Measurements from ENCODE around the gene PALLD. TPM values are rescaled to one million over a fixed set of nuclear protein-coding genes. Genes with fewer than 3 reads are reported as not detected.
A peak's percentile ranks its signal among the peaks of the same experiment; 100 is the strongest.

The PALLD gene
- total RNA-seq, 1 donor from 2014 or later, result 221 TPM

GRCh38 chr4:168734703-168735678 lies 238.1 kb downstream of the PALLD start:
- DNase-seq, result peak; percentile 62

- DNase-seq, result no peak
Observed at GRCh38 chr4:168735735-168736134, 238.9 kb downstream of the PALLD start.

DNA sequence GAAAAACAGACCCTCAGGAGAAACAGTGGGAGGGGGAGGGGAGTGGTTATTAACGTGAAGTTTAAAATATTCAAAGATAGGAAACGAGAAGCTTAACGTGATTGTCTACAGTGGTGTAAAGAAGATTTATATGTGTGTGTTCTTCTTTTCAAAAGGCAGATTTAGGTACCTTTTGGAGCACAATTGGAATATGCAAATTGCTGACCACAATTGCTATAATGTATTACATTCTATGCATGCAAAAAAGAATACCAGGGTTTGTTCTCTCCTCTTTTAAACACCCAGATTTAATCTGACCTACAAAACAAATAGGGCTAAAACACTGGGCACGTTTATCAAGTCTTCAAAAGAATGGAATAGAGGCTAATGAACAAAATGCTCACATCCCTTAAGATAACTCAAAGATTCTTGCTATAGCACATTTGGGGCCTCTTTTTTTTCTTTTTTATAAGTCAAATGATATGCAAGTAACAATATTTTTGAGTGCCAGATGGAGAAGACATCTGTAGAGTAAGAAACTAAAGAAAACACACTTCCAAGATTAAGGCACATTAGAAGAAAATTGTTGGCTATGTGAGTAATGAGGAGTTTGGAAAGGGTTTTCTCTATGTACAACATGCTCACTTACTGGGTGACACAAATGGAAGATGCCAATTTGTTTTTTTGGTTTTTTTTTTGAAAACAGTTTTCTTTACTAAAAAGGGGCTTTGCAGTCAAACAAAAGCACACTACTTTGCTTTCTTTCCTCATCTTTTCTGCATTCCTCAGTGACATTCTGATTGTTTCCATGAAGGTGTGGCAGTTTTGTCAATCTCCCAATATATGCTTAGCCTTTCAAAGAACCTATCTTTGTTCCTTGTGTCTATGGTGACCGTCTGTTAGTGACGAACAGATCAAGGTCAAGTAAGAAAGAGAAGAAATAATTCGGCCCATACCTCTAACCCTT lies 240.3 kb downstream of the PALLD start:
- no peak for DNase-seq

- DNase-seq, result no peak
Observed at GRCh38 chr4:168737806-168738172, 240.9 kb downstream of the PALLD start.

- DNase-seq, result no peak
Observed at GRCh38 chr4:168739886-168740285, 243.0 kb downstream of the PALLD start.

- peak; percentile 26 for DNase-seq
Observed at GRCh38 chr4:168740691-168741090, 243.8 kb downstream of the PALLD start.

DNA sequence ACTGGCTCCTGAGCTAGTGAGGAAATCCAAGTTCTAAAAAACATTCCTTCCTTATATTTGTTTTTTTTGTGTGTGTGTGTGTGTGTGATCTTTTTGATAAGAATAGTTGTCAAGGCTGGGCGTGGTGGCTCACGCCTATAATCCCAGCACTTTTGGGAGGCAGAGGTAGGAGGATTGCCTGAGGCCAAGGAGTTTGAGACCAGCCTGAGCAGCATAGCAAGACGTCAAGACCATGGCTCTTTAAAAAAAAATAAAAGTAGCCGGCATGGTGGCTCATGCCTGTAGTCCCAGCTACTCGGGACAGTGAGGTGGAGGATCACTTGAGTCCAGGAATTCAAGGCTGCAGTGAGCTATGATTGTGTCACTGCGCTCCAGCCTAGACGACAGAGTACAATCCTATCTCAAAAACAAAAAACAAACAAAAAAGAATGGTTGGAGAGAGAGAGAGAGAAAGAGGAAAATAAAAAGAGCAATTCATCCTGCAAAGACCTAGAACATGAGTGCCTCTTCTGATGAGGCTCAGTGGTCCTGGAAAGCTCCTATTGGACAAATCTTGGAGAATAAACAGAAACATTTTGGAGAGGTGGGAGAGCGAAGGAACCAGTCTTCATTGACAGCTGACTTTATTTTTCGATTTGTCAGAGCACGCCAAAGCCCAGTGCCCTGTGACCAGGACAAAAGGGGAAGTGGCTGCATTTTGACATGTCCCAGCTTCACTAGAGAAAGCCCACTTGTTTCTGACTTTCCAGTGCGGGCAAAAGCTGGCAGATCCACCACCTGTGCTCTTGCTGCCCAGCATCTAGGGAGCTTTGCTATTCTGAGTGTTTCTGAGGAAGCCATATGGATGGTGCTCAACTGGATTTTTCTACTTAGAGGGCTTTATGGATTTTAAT lies 244.7 kb downstream of the PALLD start:
- no peak for DNase-seq

DNA sequence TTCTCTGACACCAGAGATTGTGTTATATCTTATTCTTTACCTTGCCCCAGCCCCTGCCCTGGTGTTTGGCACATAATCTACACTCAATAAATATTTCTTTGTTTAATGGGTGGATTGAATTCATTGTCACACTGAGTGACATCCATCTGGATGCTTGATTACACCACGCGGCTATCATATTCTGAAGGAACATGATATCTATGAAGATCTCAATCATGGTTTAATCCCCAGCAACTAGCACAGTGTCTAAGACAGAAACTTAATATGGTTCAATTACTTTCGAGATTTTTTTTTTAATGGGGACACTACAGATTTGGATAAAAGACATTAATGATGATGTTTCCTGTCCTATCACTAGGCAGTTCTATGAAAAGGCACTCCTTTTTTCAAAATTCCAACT lies 246.3 kb downstream of the PALLD start:
- DNase-seq, result no peak

DNA sequence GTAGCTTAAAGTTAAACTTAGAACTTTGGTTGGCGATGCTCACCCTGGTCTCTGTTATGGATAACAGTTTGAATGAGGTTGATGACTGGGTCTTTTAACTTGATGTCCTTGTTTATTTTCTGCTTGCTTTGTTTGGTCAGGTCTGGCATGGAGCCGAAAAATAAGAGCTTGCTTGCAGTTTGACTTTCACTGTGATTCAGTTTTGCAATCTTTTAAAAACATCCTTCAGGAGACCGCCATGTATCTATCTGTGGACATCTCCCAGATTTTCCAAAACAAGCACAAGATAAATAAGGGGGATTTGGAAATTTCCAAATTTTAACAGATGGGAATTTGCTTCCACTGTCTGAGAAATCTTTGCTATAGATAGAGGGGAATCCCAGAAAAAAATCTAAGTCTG lies 246.7 kb downstream of the PALLD start:
- DNase-seq, result peak; percentile 38

DNA sequence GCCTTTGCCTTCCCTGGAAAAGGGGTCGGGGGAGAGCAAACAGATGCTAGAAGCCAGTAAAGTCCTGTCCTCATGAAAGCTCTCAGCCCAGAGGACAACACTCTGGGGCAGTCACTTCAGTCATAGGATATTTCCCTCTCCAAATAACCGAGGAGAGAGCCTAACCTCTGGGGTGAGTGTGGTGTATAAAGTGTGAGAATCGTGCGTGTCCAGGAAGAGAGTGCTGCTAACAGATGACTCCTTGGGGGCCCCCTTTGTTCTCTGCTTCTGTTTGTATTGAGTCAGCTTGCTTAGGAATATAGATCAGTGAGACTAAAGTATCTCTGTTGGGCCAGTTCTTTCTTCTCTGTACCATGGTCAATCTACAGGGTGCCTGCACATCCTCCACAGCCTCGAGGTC lies 247.2 kb downstream of the PALLD start:
- DNase-seq, result peak; percentile 13

DNA sequence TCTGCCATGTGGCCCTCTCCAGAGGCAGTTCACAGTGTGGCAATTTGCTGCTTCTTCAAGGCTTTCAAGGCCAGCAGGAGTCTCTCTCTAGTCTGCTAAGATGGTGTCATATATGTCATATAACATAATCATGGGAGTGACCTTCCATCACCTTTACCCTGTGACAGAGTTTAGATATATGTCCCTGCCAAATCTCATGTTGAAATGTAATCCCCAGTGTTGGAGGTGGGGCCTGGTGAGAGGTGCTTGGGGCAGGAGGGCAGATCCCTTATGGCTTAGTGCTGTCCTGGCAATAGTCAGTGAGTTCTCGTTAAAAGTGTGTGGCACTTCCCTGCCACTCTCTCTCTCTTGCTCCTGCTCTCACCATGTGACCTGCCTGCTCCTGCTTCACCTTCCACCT lies 252.0 kb downstream of the PALLD start:
- no peak for DNase-seq

DNA sequence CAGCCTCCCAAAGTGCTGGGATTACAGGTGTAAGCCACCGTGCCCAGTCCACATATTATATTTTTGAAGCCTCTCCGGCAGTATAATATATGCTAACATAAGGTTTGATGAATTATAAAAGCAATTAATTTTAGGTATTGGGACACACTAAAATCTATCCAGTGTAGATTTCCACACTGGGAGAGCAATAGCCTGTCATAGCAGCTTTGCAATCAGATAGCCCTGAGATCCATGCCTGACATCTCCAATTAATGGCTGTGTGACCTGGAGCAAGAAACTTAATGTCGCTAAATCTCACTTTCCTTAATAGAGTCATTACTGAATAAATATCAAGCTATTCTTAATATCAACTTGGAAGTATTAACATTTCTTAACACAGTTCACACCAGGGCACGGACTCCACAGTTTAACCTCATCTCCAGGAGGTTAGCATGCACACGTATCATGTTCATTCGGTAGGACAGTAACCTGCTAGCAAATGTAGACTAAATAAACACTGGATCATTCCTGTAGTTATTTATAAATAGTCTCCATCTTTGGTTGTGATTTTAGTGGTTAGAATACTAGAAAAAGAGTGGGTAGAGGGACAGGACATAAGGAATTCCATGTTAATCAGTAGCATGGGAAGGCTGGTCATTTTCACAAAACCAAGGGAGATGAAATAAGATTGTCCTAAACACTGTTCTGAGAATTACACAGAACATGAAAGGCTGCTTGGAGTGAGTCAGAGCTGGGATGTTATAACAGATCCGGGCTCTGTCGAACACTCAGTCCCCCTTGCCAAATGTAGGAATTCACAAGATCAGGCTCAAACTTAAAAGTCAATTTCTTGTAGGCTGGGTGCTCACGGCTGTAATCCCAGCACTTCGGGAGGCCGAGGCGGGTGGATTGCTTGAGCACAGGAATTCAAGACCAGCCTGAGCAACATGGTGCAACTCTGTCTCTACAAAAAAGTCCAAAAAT lies 254.7 kb downstream of the PALLD start:
- no peak for DNase-seq

- no peak for DNase-seq
Observed at GRCh38 chr4:168755598-168756477, 259.0 kb downstream of the PALLD start.

- DNase-seq, result no peak
Observed at GRCh38 chr4:168757500-168757899, 260.6 kb downstream of the PALLD start.

DNA sequence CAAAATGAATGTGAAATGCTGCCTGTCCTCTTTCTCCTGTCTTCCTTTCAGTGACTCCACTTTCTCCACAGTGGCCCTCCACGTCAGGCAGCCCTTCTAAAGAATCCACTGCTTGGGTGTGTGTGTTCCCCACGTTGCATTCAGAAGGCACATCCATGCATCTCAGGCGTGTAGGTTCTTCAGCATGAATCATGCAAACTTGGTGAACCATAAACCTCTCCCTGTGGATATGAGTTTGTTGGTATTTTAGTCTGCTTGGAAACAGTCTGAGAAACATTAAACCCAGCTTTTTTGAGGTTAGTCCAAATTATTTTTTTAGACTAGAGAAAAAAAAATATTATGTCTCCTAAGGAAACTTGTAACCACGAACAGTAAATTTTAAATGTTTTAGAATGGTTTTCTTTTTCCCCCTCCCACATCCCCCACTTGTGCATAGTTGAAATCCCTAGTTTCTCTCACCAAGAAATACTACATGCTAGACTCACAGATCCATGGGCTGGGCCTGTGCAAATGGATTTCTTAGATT lies 261.6 kb downstream of the PALLD start:
- DNase-seq, result peak; percentile 68

DNA sequence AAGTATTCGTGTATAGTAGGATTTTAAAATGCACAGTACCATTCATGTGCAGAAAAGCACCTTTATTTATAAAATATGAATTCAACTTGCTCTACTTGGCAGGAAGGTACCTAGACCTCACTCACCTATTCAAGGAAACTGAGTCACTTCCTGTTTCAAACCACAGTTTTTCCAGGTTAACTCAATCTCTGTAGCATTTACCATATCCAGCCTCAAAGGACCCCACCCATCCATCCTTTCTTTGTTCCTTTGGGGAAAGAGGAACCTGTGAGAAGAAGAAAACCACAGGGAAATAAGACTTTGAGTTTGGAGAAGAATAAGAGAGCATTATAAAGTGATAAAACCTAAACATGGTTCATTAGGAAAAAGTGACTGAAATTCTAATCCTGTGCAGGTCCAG lies 262.5 kb downstream of the PALLD start:
- DNase-seq, result no peak

GRCh38 chr4:168759959-168760527 lies 263.2 kb downstream of the PALLD start:
- DNase-seq, result no peak

GRCh38 chr4:168761066-168761465 lies 264.2 kb downstream of the PALLD start:
- no peak for DNase-seq

- DNase-seq, result no peak
Observed at GRCh38 chr4:168765322-168765721, 268.5 kb downstream of the PALLD start.
